Heart left ventricle (tissue), 13 donors: ENCODE data around the gene TIMM50.

Experiments used
- CTCF ChIP-seq, 12 donors: fragments of 200-600 bp; sonication (generic) in 4 of 12; IDR thresholded peaks; one replicate each; pipeline versions ENCODE4 v1.5.0 to v1.8.0; 2018 to 2022; ENCODE audit warnings: antibody characterized with exemption in 12 of 12, mild to moderate bottlenecking in 5 of 12
- POLR2A ChIP-seq, 2 donors: fragments of 450-650 bp; IDR thresholded peaks; one replicate each; pipeline ENCODE4 v1.6.1; 2017; ENCODE audit warnings: antibody characterized with exemption in 2 of 2, mild to moderate bottlenecking in 2 of 2, moderate library complexity in 2 of 2
- donor health status: ischemic (EF 13 %, LVEDD 7.1; RV severe dilation, severe dysfunction).
- donor health status: DM: no; HTN: yes; CAD: no.
- donor health status: DM: no; HTN: no; CAD: no.
- donor health status: ischemic (EF 25% LVEDD 6.9; RV normal size, moderate dysfunction).
- donor health status: ischemic (EF 25% LVEDD 5.7; RV mildly dilated, moderate dysfunction).
- donor health status: ischemic (EF 35%, LVEDD 5.7; RV mildly dilated, moderate dysfunction).
- donor health status: nonischemic (EF 11% LVEDD 7.7; RV severe dilation, severe dysfunction).
- donor health status: DM: yes; HTN: yes; CAD: no.
- donor health status: PGD.
- donor health status: ischemic (EF 29% LVEDD 5.4; RV normal size, mild dysfunction).
- donor health status: nonischemic (EF 23%, LVEDD 6.1; RV moderate dilation, normal function).

GRCh38 chr19:39508629-39509028 is 28.0 kb downstream of the TIMM50 start:
- TF ChIP-seq CTCF (IDR thresholded peaks at IDR 0.05) = no peak
- no peak for TF ChIP-seq POLR2A (IDR thresholded peaks at IDR 0.05)
